ENCODE data around the gene ARF4. TPM values are rescaled to one million over a fixed set of nuclear protein-coding genes. Genes with fewer than 3 reads are reported as not detected.
"Not testable (repeated sequence)": the region's sequence is repeated elsewhere in the genome, so short reads cannot be mapped to it uniquely, and the experiment has no call there.

Gene ARF4
- total RNA-seq: 95.2 TPM
- 100 to 1,000 TPM; 148 to 243 (median 161) TPM for polyA plus RNA-seq (ENCODE audit: insufficient read depth in 1 of 8, insufficient read length in 8 of 8, low replicate concordance in 1 of 8)
- long read RNA-seq, donor 1, transcript ARF4-201 (6 exons, 1,660 nt): major isoform, 35 of 36 reads
- long read RNA-seq, donor 1, partial matches to known transcripts: 0 of 36 reads
- long read RNA-seq, donor 1, other reads (novel, unspliced or antisense): 0 of 36 reads
- long read RNA-seq, donor 2, transcript ARF4-201 (6 exons, 1,660 nt): major isoform, 10 of 10 reads
- long read RNA-seq, donor 2, partial matches to known transcripts: 0 of 10 reads
- long read RNA-seq, donor 2, other reads (novel, unspliced or antisense): 0 of 10 reads
- long read RNA-seq, donor 3, transcript ARF4-201 (6 exons, 1,660 nt): major isoform, 53 of 53 reads
- long read RNA-seq, donor 3, partial matches to known transcripts: 0 of 53 reads
- long read RNA-seq, donor 3, other reads (novel, unspliced or antisense): 0 of 53 reads
- long read RNA-seq, donor 4, transcript ARF4-201 (6 exons, 1,660 nt): major isoform, 55 of 63 reads
- long read RNA-seq, donor 4, partial matches to known transcripts: 8 of 63 reads
- long read RNA-seq, donor 4, other reads (novel, unspliced or antisense): 0 of 63 reads
- long read RNA-seq, donor 5, transcript ARF4-201 (6 exons, 1,660 nt): major isoform, 194 of 209 reads
- long read RNA-seq, donor 5, partial matches to known transcripts: 12 of 209 reads
- long read RNA-seq, donor 5, other reads (novel, unspliced or antisense): 0 of 209 reads
- long read RNA-seq, donor 6, transcript ARF4-201 (6 exons, 1,660 nt): major isoform, 82 of 82 reads
- long read RNA-seq, donor 6, partial matches to known transcripts: 0 of 82 reads
- long read RNA-seq, donor 6, other reads (novel, unspliced or antisense): 0 of 82 reads
- long read RNA-seq, donor 7, transcript ARF4-201 (6 exons, 1,660 nt): major isoform, 111 of 124 reads
- long read RNA-seq, donor 7, partial matches to known transcripts: 9 of 124 reads
- long read RNA-seq, donor 7, other reads (novel, unspliced or antisense): 0 of 124 reads
- long read RNA-seq, donor 8, transcript ARF4-201 (6 exons, 1,660 nt): major isoform, 85 of 87 reads
- long read RNA-seq, donor 8, partial matches to known transcripts: 0 of 87 reads
- long read RNA-seq, donor 8, other reads (novel, unspliced or antisense): 0 of 87 reads
- long read RNA-seq, donor 9, transcript ARF4-201 (6 exons, 1,660 nt): major isoform, 57 of 58 reads
- long read RNA-seq, donor 9, partial matches to known transcripts: 0 of 58 reads
- long read RNA-seq, donor 9, other reads (novel, unspliced or antisense): 0 of 58 reads
- long read RNA-seq, donor 10, transcript ARF4-201 (6 exons, 1,660 nt): major isoform, 131 of 166 reads
- long read RNA-seq, donor 10, partial matches to known transcripts: 34 of 166 reads
- long read RNA-seq, donor 10, other reads (novel, unspliced or antisense): 0 of 166 reads
- long read RNA-seq, donor 11, transcript ARF4-201 (6 exons, 1,660 nt): major isoform, 71 of 71 reads
- long read RNA-seq, donor 11, partial matches to known transcripts: 0 of 71 reads
- long read RNA-seq, donor 11, other reads (novel, unspliced or antisense): 0 of 71 reads

DNA sequence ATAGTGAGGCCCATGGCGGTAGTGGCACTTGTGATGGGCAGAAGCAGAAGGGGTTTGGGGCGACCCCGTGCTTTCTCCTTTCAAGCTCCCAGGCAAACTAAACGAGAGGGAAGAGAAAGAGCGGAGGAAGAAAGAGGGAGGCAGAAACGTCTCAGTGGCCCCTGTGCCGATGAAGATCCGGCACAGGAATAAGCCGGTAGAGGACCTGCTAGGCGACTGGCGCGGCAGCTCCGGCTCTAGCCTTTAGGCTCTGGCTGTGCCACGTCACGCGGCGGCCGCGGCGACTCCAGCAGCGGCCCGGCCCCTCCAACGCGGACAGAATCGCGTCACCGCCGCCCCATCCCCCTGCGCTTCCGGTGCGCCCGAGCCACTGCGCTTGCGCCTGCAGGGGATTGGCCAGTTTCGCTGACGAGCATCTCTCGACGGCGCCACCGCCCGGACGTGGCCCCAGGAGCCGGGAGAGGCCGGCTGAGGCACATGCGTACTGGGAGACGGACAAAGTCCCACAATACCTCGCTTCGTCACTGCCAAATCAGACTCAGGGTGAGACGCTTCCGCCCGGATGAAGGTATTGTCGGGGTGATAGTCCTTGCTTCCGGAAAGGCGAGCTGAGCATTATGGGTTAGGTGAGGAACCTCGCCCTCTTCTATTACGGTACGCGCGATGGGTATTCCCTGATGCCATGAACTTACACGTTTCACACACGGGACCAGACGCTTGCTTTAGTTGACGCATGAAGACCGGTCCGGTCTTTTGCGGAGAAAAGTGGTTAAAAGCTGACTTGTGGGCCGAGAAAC lies at the start of gene ARF4:
TSS of gene ARF4 (minus strand) at position 218 of the 797 bp plus-strand sequence. CDS start at position 14, 204 bp downstream.
- H3K36me3 ChIP-seq (ENCODE audit: control insufficient read depth, insufficient read depth, low read length): peaks cover 5% of the 10 kb centered on the region
- H3K27ac ChIP-seq (ENCODE audit: low read length): peak within 1 kb of the TSS; percentile 99
- H3K27me3 ChIP-seq (ENCODE audit: control insufficient read depth, insufficient read depth, low read length): no peaks in the 10 kb centered on the region
- H3K4me1 ChIP-seq (ENCODE audit: control insufficient read depth, insufficient read depth, low read length): peaks cover 17% of the 10 kb centered on the region
- peak; percentile 100 for DNase-seq
- under 1% methylated on average over 67 of the region's 67 CpGs for WGBS (ENCODE audit: insufficient coverage)
- no peaks in the 10 kb centered on the region for H3K9me3 ChIP-seq (replicated peaks; ENCODE audit: control insufficient read depth, low read depth, low read length)
- H3K4me3 ChIP-seq (ENCODE audit: low read length): peak within 1 kb of the TSS; percentile 85

DNA sequence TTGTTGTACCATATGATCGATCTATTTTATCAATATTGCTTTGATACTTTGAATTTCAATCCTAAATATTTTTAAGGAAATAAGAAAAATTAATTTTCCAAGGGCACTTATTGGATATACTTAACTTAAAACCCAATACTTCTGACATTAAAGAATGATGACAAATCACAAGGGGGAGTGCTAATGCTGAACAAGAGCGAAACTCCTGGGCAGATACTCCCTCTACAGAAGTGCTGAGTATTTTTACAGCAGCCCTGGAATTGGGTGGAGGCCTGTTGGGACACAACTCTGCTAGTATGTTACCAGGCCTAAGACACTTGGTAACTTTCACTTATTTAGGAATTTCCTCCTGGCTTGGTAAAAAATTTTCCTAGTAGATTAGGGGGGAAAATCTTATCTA lies 49.6 kb upstream of the ARF4 start:
- no peaks in the 10 kb centered on the region for H3K4me1 ChIP-seq (ENCODE audit: control insufficient read depth, insufficient read depth, low read length)
- no CpG with 5 or more reads among the region's 2 CpGs for WGBS (ENCODE audit: insufficient coverage)
- no peak overlapping the region for H3K27ac ChIP-seq (ENCODE audit: low read length)
- peaks cover 2% of the 10 kb centered on the region for H3K9me3 ChIP-seq (replicated peaks; ENCODE audit: control insufficient read depth, low read depth, low read length)
- H3K4me3 ChIP-seq (ENCODE audit: low read length): no peak overlapping the region
- H3K36me3 ChIP-seq (ENCODE audit: control insufficient read depth, insufficient read depth, low read length): peaks cover 14% of the 10 kb centered on the region
- no peaks in the 10 kb centered on the region for H3K27me3 ChIP-seq (ENCODE audit: control insufficient read depth, insufficient read depth, low read length)
- DNase-seq: peak; percentile 71

DNA sequence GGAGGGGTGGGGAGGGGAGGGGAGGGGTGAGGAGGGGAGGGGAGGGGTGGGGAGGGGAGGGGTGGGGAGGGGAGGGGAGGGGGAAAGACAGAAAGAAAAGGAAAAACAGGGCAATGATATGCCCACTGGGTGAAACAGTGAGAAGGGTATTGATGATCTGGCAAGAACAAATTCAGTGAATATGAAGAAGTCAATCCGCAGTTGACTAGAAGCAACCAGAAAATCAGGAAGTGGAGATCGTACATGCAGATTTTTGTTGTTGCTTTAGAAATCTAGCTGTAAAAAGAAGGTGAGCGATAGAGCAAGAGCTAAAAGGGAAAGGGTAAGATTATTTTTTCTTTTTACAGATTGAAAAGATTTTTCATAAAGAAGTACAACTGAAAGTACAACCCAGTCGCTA lies 47.6 kb upstream of the ARF4 start:
- no peaks in the 10 kb centered on the region for H3K27me3 ChIP-seq (ENCODE audit: control insufficient read depth, insufficient read depth, low read length)
- no peak overlapping the region for H3K27ac ChIP-seq (ENCODE audit: low read length)
- H3K4me1 ChIP-seq (ENCODE audit: control insufficient read depth, insufficient read depth, low read length): no peaks in the 10 kb centered on the region
- peaks cover 12% of the 10 kb centered on the region for H3K36me3 ChIP-seq (ENCODE audit: control insufficient read depth, insufficient read depth, low read length)
- peaks cover 2% of the 10 kb centered on the region for H3K9me3 ChIP-seq (replicated peaks; ENCODE audit: control insufficient read depth, low read depth, low read length)
- no peak for DNase-seq
- WGBS (ENCODE audit: insufficient coverage): 100% methylated on average over 1 of the region's 4 CpGs
- no peak overlapping the region for H3K4me3 ChIP-seq (ENCODE audit: low read length)

DNA sequence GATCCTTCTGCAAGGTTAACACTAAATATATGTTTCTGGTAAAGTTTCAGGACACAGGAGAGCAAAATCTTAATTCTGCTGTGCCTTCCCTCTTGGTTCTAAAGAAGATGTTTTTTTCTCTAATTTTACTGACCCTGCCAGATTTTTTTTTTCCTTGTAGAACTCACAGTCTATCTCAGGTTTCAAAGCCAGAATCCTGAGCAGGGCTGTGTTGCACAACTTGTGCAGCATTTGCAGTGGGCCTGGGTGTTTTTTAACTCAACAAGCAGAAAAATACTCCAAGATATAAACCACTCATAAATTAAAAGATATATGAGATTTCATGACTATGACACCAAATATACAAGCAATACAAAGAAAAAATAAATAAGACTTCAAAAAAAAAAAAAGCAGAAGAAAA lies 40.2 kb upstream of the ARF4 start:
- Histone ChIP-seq H3K9me3 (replicated peaks; ENCODE audit: control insufficient read depth, low read depth, low read length) (no peaks in the 10 kb centered on the region), H3K27me3 (ENCODE audit: control insufficient read depth, insufficient read depth, low read length) (no peaks in the 10 kb centered on the region), H3K36me3 (ENCODE audit: control insufficient read depth, insufficient read depth, low read length) (peaks cover 20% of the 10 kb centered on the region), H3K4me1 (ENCODE audit: control insufficient read depth, insufficient read depth, low read length) (no peaks in the 10 kb centered on the region), H3K4me3 (ENCODE audit: low read length) (no peak overlapping the region), H3K27ac (ENCODE audit: low read length) (no peak overlapping the region)
- DNase-seq: no peak

DNA sequence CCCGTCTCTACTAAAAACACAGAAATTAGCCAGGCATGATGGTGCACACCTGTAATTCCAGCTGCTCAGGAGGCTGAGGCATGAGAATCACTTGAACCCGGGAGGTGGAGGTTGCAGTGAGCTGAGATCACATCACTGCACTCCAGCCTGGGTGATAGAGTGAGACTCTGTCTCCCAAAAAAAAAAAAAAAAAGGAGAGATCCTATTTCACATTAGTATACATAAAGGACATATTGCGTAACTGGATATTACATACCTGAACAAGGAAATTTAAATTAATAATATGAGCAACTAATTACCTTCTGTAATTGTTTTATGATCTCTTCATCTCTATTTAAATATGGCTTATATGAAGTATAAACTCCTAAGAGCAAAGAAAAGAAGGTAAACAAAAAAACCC lies 37.1 kb upstream of the ARF4 start:
- H3K27me3 ChIP-seq (ENCODE audit: control insufficient read depth, insufficient read depth, low read length); DNase-seq; H3K9me3 ChIP-seq (replicated peaks; ENCODE audit: control insufficient read depth, low read depth, low read length); H3K4me3 ChIP-seq (ENCODE audit: low read length); H3K27ac ChIP-seq (ENCODE audit: low read length); H3K4me1 ChIP-seq (ENCODE audit: control insufficient read depth, insufficient read depth, low read length): not testable (repeated sequence)
- peaks cover 25% of the 10 kb centered on the region for H3K36me3 ChIP-seq (ENCODE audit: control insufficient read depth, insufficient read depth, low read length)
- no CpG with 5 or more reads among the region's 3 CpGs for WGBS (ENCODE audit: insufficient coverage)

DNA sequence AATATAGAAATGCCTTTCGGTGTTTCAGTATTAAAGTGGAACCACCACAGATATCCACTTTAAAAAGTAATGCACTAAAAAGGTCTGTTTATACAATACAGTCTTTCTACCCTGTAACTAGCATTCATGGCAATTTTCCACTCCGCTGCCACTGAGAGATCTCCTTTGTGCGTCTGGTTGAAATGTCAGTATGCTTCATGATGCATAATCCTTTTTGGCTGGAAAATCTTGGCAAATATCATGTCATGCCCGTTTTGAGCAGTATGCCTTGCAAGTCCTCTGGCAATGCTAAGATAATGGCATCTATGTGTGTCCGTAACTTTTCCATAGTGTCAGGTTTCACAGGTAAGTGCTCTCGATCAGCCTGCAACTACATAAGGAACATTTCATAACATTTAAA lies 30.8 kb upstream of the ARF4 start:
- Histone ChIP-seq H3K9me3 (replicated peaks; ENCODE audit: control insufficient read depth, low read depth, low read length) (no peaks in the 10 kb centered on the region), H3K36me3 (ENCODE audit: control insufficient read depth, insufficient read depth, low read length) (peaks cover 21% of the 10 kb centered on the region), H3K27me3 (ENCODE audit: control insufficient read depth, insufficient read depth, low read length) (no peaks in the 10 kb centered on the region), H3K4me1 (ENCODE audit: control insufficient read depth, insufficient read depth, low read length) (no peaks in the 10 kb centered on the region), H3K27ac (ENCODE audit: low read length) (no peak overlapping the region), H3K4me3 (ENCODE audit: low read length) (no peak overlapping the region)
- peak; percentile 12 for DNase-seq
- 85% methylated on average over 3 of the region's 6 CpGs for WGBS (ENCODE audit: insufficient coverage)

DNA sequence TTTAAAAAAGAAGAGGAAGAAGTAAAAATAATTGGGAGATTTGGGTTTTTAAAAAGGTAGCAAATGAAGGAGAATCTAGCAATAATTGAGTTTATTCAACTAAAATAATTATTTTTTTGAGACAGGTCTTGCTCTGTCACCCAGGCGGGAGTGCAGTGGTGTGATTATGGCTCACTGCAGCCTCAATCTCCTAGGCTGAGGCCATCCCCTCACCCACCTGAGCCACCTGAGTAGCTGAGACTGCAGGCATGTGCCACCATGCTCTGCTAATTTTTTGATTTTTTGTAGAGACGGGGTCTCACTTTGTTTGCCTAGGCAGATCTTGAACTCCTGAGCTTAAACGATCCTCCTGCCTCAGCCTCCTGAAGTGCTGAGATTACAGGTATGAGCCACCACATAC lies 27.7 kb upstream of the ARF4 start:
- WGBS (ENCODE audit: insufficient coverage): 100% methylated on average over 2 of the region's 3 CpGs
- Histone ChIP-seq H3K36me3 (ENCODE audit: control insufficient read depth, insufficient read depth, low read length) (peaks cover 14% of the 10 kb centered on the region), H3K9me3 (replicated peaks; ENCODE audit: control insufficient read depth, low read depth, low read length) (no peaks in the 10 kb centered on the region), H3K27ac (ENCODE audit: low read length) (no peak overlapping the region), H3K4me1 (ENCODE audit: control insufficient read depth, insufficient read depth, low read length) (no peaks in the 10 kb centered on the region), H3K4me3 (ENCODE audit: low read length) (no peak overlapping the region), H3K27me3 (ENCODE audit: control insufficient read depth, insufficient read depth, low read length) (no peaks in the 10 kb centered on the region)
- DNase-seq: no peak

DNA sequence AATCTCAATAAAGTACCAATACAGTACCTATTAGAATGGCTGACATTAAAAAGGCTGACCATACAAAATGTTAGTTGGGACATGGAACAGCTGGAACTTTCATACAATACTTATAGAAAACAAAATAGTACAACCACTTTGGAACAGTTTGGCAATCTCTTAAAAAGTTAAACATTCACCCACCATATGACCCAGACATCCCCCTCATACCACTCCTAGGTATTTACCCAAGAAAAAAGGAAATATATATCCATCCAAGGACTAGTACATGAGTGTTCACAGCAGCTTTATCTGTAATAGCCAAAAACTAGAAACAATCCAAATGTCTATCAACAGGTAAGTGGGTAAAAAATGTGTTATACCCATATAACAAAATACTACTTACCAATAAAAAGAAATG lies 25.2 kb upstream of the ARF4 start:
- DNase-seq: no peak
- H3K9me3 ChIP-seq (replicated peaks; ENCODE audit: control insufficient read depth, low read depth, low read length): no peaks in the 10 kb centered on the region
- no peaks in the 10 kb centered on the region for H3K4me1 ChIP-seq (ENCODE audit: control insufficient read depth, insufficient read depth, low read length)
- no peak overlapping the region for H3K27ac ChIP-seq (ENCODE audit: low read length)
- no peak overlapping the region for H3K4me3 ChIP-seq (ENCODE audit: low read length)
- H3K27me3 ChIP-seq (ENCODE audit: control insufficient read depth, insufficient read depth, low read length): no peaks in the 10 kb centered on the region
- peaks cover 5% of the 10 kb centered on the region for H3K36me3 ChIP-seq (ENCODE audit: control insufficient read depth, insufficient read depth, low read length)

DNA sequence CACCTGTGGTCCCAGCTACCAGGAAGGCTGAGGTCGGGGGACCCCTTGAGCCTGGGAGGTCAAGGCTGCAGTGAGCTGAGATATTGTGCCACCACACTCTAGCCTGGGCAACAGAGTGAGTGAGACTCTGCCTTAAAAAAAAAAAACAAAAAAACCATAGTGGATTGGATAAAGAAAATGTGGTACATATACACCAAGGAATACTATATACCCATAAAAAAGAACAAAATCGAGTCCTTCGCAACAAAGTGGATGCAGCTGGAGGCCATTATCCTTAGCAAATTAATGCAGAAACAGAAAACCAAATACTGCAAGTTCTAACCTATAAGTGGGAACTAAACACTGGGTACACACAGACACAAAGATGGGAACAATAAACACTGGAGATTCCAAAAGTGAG lies 20.6 kb upstream of the ARF4 start:
- DNase-seq: no peak
- Histone ChIP-seq H3K4me3 (ENCODE audit: low read length) (no peak overlapping the region), H3K27ac (ENCODE audit: low read length) (no peak overlapping the region), H3K4me1 (ENCODE audit: control insufficient read depth, insufficient read depth, low read length) (no peaks in the 10 kb centered on the region), H3K27me3 (ENCODE audit: control insufficient read depth, insufficient read depth, low read length) (no peaks in the 10 kb centered on the region), H3K9me3 (replicated peaks; ENCODE audit: control insufficient read depth, low read depth, low read length) (no peaks in the 10 kb centered on the region), H3K36me3 (ENCODE audit: control insufficient read depth, insufficient read depth, low read length) (no peaks in the 10 kb centered on the region)
- whole genome bisulfite sequencing (ENCODE audit: insufficient coverage): 100% methylated on average over 1 of the region's 3 CpGs
